IMR-90 (cell line): ENCODE data around the gene RARRES1.

ENCODE experiments used
- BHLHE40 ChIP-seq: fragments of 150-350 bp; IDR thresholded peaks from 2 replicates; pipeline ENCODE4 v1.6.1; 2016; ENCODE audit warnings: mild to moderate bottlenecking, low read depth, low read length
- CEBPB ChIP-seq: IDR thresholded peaks from 2 replicates; pipeline ENCODE4 v1.6.1; 2012; ENCODE audit warnings: low read depth, low read length, improper control_type of control experiment
- MAFK ChIP-seq: IDR thresholded peaks from 2 replicates; pipeline ENCODE4 v1.6.1; 2012; ENCODE audit warnings: low read depth, low read length, improper control_type of control experiment
- POLR2A ChIP-seq: IDR thresholded peaks from 2 replicates; pipeline ENCODE4 v1.6.1; 2012; ENCODE audit warnings: mild to moderate bottlenecking, low read depth, low read length
- RCOR1 ChIP-seq: IDR thresholded peaks from 2 replicates; pipeline ENCODE4 v1.6.1; 2012; ENCODE audit warnings: mild to moderate bottlenecking, low read length, improper control_type of control experiment; ENCODE audit not compliant: insufficient replicate concordance
- SMC3 ChIP-seq: fragments of 150-350 bp; IDR thresholded peaks from 2 replicates; pipeline ENCODE4 v1.6.1; 2016; ENCODE audit warnings: low read depth, mild to moderate bottlenecking, antibody characterized with exemption, low read length, moderate library complexity
- USF2 ChIP-seq: fragments of 150-350 bp; IDR thresholded peaks from 2 replicates; pipeline ENCODE4 v1.6.1; 2017; ENCODE audit warnings: mild to moderate bottlenecking, antibody characterized with exemption, low read length, low read depth
- TF ChIP-seq, protein P1 (sequence below): conservative IDR thresholded peaks from 2 replicates; pipeline ENCODE4 v1.5.1; 2012; ENCODE audit warnings: mild to moderate bottlenecking, low read depth, low read length, improper control_type of control experiment

DNA sequence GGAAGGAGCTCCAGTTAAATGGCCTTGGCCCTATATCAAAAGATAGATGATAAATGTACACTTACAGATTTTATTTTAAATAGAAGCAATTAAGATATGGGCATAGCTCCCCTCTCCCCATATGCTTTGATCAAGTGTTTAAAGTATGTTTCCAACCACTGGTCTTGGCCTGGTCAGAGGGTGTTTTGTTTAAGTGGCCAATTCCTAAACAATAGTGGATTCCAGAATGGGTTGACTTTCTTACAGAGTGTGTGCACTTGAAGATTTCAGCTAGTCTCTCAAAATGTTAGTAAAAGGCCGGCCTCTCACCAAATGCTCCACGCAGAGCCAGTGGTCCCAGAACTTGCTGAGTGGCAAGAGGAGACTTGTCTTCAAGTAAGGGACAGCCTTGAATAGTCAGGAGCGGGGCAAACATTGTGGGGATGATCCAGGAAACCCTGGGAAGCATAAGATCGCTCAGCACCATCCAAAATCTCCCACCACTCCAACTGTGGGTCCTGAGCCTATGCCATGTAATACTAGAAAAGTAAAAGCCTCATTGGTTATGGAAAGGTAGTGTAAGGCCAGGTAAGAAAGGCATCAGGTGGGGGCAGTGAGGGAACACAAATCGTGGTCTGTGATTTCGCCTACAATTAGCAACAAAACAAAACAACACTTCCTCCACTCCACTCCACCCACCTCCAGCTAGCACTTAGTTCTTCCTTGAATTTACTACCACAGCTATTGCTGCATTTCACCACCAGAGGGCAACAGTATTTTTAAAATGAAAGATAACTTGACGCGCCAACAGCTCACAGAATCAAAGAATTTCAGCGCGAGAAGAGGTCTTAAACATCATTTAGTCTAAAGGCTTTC, 4.8 kb downstream of the RARRES1 start:
- no peak for TF ChIP-seq CEBPB
- TF ChIP-seq, protein P1, sequence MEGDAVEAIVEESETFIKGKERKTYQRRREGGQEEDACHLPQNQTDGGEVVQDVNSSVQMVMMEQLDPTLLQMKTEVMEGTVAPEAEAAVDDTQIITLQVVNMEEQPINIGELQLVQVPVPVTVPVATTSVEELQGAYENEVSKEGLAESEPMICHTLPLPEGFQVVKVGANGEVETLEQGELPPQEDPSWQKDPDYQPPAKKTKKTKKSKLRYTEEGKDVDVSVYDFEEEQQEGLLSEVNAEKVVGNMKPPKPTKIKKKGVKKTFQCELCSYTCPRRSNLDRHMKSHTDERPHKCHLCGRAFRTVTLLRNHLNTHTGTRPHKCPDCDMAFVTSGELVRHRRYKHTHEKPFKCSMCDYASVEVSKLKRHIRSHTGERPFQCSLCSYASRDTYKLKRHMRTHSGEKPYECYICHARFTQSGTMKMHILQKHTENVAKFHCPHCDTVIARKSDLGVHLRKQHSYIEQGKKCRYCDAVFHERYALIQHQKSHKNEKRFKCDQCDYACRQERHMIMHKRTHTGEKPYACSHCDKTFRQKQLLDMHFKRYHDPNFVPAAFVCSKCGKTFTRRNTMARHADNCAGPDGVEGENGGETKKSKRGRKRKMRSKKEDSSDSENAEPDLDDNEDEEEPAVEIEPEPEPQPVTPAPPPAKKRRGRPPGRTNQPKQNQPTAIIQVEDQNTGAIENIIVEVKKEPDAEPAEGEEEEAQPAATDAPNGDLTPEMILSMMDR: peak; percentile 86
- no peak for TF ChIP-seq POLR2A
- no peak for TF ChIP-seq RCOR1
- no peak for TF ChIP-seq MAFK
- no peak for TF ChIP-seq USF2
- no peak for TF ChIP-seq BHLHE40
- peak; percentile 93 for TF ChIP-seq SMC3
